Loucy (cell line): ENCODE measurements around the gene ANO6.

Experiments used
- H2AFZ ChIP-seq: fragments of 200-600 bp; sonication (generic); 2 replicates; pipeline ENCODE4 v1.6.0; 2016; ENCODE audit warnings: antibody characterized with exemption, mild to moderate bottlenecking, low read length, moderate library complexity
- H3F3A ChIP-seq: fragments of 200-600 bp; 2 replicates; pipeline ENCODE4 v1.6.0; 2016; ENCODE audit warnings: antibody characterized with exemption, low read depth, mild to moderate bottlenecking
- H3K27me3 ChIP-seq: fragments of 200-600 bp; sonication (generic); 2 replicates; pipeline ENCODE4 v1.6.1; 2014; ENCODE audit warnings: low read length, mild to moderate bottlenecking; ENCODE audit not compliant: insufficient read depth, poor library complexity, severe bottlenecking
- H3K36me3 ChIP-seq: fragments of 200-600 bp; sonication (generic); 2 replicates; pipeline ENCODE4 v1.6.1; 2016; ENCODE audit warnings: low read length; ENCODE audit not compliant: insufficient read depth
- H3K4me1 ChIP-seq: fragments of 200-600 bp; sonication (generic); 2 replicates; pipeline ENCODE4 v1.5.1; 2014; ENCODE audit warnings: low read length, mild to moderate bottlenecking; ENCODE audit not compliant: insufficient read depth, poor library complexity, severe bottlenecking
- H3K4me2 ChIP-seq: fragments of 200-600 bp; sonication (generic); 2 replicates; pipeline ENCODE4 v1.6.0; 2014; ENCODE audit warnings: antibody characterized with exemption, low read length, low read depth, mild to moderate bottlenecking; ENCODE audit not compliant: poor library complexity, severe bottlenecking
- H3K4me3 ChIP-seq: fragments of 200-600 bp; sonication (generic); 2 replicates; pipeline ENCODE4 v1.5.1; 2014; ENCODE audit warnings: low read length, mild to moderate bottlenecking, mixed read lengths; ENCODE audit not compliant: poor library complexity, severe bottlenecking
- H3K79me2 ChIP-seq: fragments of 200-600 bp; sonication (generic); 2 replicates; pipeline ENCODE4 v1.6.1; 2014; ENCODE audit warnings: low read length; ENCODE audit not compliant: insufficient read depth
- H3K9ac ChIP-seq: fragments of 200-600 bp; sonication (generic); 2 replicates; pipeline ENCODE4 v1.6.0; 2014; ENCODE audit warnings: mild to moderate bottlenecking, low read depth, low read length, moderate library complexity; ENCODE audit not compliant: poor library complexity, severe bottlenecking
- H3K9me2 ChIP-seq: fragments of 200-600 bp; sonication (generic); replicated peaks from 2 replicates; pipeline ENCODE4 v1.6.1; 2016; ENCODE audit warnings: low read depth, low read length, mixed read lengths
- H3K9me3 ChIP-seq: fragments of 200-600 bp; sonication (generic); 2 replicates; pipeline ENCODE4 v1.6.1; 2014; ENCODE audit warnings: mild to moderate bottlenecking, antibody characterized with exemption, low read length, low read depth; ENCODE audit not compliant: insufficient read depth
- H4K20me1 ChIP-seq: fragments of 200-600 bp; sonication (generic); 2 replicates; pipeline ENCODE4 v1.6.0; 2014; ENCODE audit warnings: antibody characterized with exemption, low read length, mild to moderate bottlenecking; ENCODE audit not compliant: insufficient read depth, poor library complexity, severe bottlenecking
- CTCF ChIP-seq: fragments of 200-600 bp; sonication (generic); conservative IDR thresholded peaks from 2 replicates; pipeline ENCODE4 v1.5.1; 2014; ENCODE audit warnings: mild to moderate bottlenecking, antibody characterized with exemption, low read length
- EZH2phosphoT487 ChIP-seq: fragments of 200-600 bp; IDR thresholded peaks from 2 replicates; pipeline ENCODE4 v1.6.1; 2018; ENCODE audit warnings: antibody characterized with exemption, mild to moderate bottlenecking, moderate library complexity, borderline replicate concordance

ANO6 gene

DNA sequence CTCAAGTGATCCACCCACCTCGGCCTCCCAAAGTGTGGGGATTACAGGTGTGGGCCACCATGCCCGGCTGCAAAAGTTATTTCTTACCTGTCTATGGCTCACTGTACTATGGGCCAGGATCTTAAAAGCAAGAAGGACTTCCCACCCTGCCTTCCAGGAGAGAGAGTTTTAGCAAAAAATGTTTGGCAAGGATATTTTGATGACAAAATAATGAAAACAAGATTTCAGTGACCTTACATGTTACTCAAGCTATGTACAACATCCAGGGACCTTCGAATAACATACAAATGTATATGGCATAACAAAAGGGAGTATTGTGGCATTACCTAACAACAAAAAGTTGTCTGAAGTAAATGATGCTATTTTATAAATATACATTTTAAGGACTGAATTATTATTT is 55.1 kb downstream of the ANO6 start:
- Histone ChIP-seq H3K27me3 (no peaks in the 10 kb centered on the region), H3K79me2 (peaks cover 2% of the 10 kb centered on the region; the same call in 1 of the 2 replicates), H3K4me2 (no peak overlapping the region), H3K9me3 (no peaks in the 10 kb centered on the region), H4K20me1 (no peaks in the 10 kb centered on the region), H3K4me3 (no peak overlapping the region), H3K36me3 (peaks cover 5% of the 10 kb centered on the region; the same call in 1 of the 2 replicates), H3K9ac (no peak overlapping the region), H3K9me2 (no peaks in the 10 kb centered on the region), H2AFZ (no peak overlapping the region), H3K4me1 (peaks cover 7% of the 10 kb centered on the region), H3F3A (no peaks in the 10 kb centered on the region)
- TF ChIP-seq CTCF (no peak), EZH2phosphoT487 (no peak)

DNA sequence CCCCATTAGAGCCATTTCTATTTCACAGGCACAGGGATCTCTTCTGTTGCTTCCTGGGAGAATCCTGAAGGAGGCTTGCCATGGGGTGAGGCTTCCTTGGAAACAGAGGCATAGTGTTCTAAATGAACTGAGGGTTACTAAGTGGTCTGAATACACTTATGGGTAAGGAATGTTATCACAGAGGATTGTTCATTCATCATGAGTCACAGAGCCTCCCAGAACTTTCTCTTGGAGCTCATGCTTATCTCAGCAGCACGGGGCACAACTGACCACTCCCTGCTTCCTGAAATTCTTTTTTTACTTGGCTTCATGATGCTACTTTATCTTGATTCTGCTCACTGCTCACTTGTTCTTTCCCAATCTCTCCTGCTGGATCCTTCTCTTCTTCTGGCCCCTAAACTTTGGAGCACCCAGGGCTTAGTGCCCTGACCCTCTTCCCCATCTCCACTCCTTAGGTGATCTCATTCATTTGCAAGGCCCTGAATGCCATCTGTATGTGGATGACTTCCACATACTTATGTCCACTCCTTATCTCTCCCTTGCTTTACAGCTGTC is 57.9 kb downstream of the ANO6 start:
- Histone ChIP-seq H3K79me2 (peaks cover 6% of the 10 kb centered on the region; the same call in 1 of the 2 replicates), H2AFZ (no peak overlapping the region), H3K4me1 (peaks cover 2% of the 10 kb centered on the region), H3K27me3 (no peaks in the 10 kb centered on the region), H3K36me3 (peaks cover 5% of the 10 kb centered on the region; the same call in 1 of the 2 replicates), H3K9ac (no peak overlapping the region), H3F3A (no peaks in the 10 kb centered on the region), H3K9me3 (no peaks in the 10 kb centered on the region), H3K9me2 (no peaks in the 10 kb centered on the region), H3K4me3 (no peak overlapping the region), H4K20me1 (no peaks in the 10 kb centered on the region), H3K4me2 (no peak overlapping the region)
- TF ChIP-seq EZH2phosphoT487 (no peak), CTCF (no peak)

DNA sequence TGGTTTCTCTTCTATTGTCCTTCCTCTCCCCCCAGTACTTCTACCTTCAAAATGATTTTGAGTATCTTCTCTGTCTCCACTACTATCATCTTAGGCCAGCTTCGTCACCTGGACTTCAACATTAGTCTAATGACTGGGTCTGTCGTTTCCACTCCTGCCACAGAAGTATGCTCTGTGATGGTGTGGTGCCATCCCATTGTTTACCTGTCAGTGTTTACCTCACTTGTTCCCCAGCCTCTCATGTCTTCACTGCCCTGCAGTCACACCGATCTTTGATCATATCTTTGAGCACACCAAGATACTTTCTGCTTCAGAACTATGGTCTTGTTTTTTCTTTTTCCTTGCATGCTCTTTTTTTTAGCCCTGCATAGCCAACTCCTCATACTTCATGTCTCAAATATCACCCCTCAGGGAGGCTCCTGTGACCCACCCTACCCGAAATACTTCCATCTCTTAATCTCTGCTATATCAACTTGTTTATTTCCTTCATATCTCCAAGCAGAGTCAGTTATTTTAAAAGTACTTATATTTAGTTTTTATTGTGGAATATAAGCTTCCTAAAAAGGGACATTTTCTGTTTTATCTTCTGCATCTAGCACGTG is 60.4 kb downstream of the ANO6 start:
- Histone ChIP-seq H3K27me3 (no peaks in the 10 kb centered on the region), H2AFZ (no peak overlapping the region), H3K9me2 (no peaks in the 10 kb centered on the region), H3K4me2 (no peak overlapping the region), H3K36me3 (peaks cover 6% of the 10 kb centered on the region; the same call in 1 of the 2 replicates), H3K9ac (no peak overlapping the region), H3K79me2 (peaks cover 7% of the 10 kb centered on the region; the same call in 1 of the 2 replicates), H3K9me3 (no peaks in the 10 kb centered on the region), H3K4me1 (no peaks in the 10 kb centered on the region), H3K4me3 (no peak overlapping the region), H4K20me1 (no peaks in the 10 kb centered on the region), H3F3A (no peaks in the 10 kb centered on the region)
- TF ChIP-seq CTCF, result no peak
- TF ChIP-seq EZH2phosphoT487, result no peak
